ENCODE data around the gene NCOA5.
"Not testable (repeated sequence)": the region's sequence is repeated elsewhere in the genome, so short reads cannot be mapped to it uniquely, and the experiment has no call there.

NCOA5 gene

GRCh38 chr20:46119547-46119946, 29.8 kb upstream of the NCOA5 start:
- DNase-seq, result no peak

DNA sequence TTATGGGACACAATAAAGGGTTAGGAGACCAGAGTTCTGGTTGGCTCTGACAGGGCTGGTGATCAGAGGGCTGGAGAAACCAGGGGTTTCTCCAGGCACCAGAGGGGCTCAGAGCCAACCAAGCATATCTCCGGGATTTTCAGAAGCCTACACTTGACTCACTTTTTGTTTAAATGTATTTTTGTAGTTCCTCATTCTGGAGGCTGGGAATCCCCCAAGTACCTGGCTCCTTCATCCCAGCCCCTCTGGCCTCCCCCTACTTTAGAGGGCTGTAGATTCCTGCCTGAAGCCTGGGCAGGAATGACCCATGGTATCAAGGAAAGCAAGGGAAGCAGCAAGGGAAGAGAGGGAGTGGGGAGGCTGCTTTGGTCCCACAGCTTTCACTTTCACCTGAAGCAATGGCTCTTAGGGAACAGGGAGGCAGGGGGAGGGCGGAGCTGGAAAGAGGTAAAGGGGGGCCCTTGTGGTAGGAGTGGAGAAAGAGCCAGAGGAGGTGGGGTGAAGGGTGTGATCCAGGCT, 29.3 kb upstream of the NCOA5 start:
- no peak for DNase-seq

- no peak for DNase-seq
Observed at GRCh38 chr20:46118481-46119020, 28.8 kb upstream of the NCOA5 start.

- peak; percentile 53 for DNase-seq
Observed at GRCh38 chr20:46117704-46118467, 28.1 kb upstream of the NCOA5 start, which contains the start of gene CD40. Gene CD40 (plus strand): TSS chr20:46118314. CDS start chr20:46118344, 30 bp downstream.

GRCh38 chr20:46114449-46114848, 24.7 kb upstream of the NCOA5 start:
- DNase-seq, result no peak

- DNase-seq, result no peak
Observed at GRCh38 chr20:46113113-46113470, 23.3 kb upstream of the NCOA5 start.

DNA sequence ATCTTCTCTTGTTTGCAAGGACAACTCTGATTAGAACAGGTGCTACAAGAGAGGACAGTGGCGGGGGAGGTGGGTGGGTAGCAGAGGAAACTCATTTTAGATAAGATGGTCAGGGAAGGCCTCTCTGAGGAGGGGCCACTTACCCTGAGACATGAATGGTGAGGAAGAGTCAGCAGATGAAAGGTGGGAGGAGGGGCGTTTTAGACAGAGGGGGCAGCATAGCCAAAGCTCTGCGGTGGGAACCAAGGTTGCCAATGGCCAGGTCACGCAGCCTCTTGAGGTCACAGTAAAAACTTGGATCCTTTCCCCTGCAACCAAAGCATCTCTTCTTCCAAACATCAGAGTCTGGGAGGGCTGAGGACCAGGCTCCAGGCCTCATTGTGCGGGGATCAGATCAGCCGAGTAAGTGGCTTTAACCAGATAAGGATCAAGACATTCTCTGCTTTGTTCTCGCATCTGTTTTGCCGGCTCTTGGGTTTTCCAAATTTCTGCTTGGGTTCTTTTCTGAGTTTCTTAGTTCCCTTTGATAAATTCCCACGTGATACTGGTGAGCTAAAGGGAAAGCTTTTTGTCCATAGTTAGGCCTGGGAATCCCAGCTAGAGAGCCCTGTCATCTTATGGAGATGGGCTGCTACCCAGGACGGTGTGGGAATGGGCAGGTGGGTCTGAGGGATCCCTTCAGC, 22.8 kb upstream of the NCOA5 start:
- DNase-seq, result no peak

DNA sequence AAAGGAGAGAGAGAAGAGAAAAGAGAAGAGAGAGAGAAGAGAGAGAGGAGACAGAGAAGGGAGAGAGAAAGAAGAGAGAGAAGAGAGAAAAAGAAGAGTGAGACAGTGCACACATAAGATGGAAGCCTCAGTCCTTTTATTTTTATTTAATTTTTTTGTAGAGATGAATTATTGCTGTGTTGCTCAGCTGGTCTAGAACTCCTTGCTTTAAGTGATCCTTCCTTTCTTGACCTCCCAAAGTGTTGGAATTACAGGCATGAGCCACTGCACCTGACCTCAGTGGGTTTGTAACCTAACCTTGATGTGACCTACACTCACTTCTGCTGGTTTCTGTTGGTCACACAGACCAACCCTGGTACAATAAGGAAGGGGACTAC, 22.1 kb upstream of the NCOA5 start:
- no peak for DNase-seq

- peak; percentile 26 for DNase-seq
Observed at GRCh38 chr20:46111028-46111835, 21.5 kb upstream of the NCOA5 start.

DNA sequence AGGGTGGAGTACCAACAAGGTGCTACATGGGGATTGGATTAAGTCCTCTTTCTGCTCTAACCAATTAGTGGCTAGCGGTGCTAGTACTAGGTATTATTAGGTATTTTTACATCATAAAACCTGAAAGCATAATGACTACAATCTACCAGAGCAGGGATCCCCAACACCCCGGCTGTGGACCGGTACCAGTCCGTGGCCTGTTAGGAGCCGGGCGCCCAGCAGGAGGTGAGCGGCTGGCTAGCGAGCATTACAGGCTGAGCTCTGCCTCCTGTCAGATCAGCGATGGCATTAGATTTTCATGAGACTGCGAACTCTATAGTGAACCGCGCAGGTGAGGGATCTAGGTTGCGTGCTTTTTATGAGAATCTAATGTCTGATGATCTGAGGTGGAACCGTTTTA, 19.2 kb upstream of the NCOA5 start:
- no peak for DNase-seq

GRCh38 chr20:46108435-46108841, 18.7 kb upstream of the NCOA5 start:
- peak; percentile 11 for DNase-seq

DNA sequence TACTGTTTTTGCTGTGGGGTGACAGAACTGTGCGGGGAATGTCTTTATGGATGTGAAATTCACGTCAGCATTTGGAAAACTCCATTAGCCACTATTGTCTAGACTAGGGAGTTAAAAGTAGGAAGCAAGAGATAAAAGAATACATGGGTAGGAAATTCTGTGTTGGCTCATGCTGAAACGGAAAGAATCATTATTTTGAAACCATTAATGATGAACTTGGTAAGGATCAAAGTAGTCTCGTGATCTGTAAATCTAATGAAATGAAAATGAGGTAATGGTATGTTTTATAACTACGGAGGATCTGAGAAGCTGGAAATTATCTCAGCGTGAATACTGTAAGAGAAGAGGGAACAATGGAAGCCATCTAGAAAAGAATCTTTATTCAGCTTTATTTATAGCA, 17.3 kb upstream of the NCOA5 start:
- no peak for DNase-seq

DNA sequence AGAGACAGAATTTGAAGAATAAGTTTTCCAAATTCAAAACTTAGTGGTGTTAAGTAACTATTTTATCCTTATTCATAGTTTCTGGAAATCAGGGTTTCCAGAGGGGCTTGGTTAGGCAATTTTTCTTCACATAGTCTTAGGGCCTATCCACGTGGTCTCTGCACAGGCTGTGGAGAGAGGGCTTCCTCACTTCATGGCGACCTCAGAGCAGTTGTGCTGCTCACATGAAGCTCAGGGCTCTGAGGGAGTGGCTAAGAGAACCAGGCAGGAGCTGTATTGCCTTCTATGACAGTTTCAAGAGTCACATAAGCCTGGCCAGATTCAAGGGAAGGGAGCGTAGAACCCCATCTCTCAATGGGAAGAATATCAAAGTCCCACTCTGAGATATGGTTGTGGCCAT, 14.5 kb upstream of the NCOA5 start:
- DNase-seq, result no peak

DNA sequence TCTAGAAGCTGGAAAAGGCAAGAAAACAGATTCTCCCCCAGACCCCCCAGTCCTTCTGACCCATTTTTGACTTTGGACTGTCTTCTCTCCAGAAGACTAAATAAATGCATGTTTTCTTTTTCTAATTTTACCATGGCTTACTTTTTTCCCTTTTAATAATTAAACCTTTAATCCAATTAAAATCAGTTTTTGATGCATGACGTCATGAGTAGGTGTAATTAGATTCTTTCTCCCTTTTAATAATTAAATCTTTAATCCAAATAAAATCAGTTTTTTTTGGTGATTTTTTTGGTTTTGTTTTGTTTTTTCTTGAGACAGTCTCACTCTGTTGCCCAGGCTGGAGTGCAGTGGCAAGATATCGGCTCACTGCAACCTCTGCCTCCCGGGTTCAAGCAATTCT, 13.2 kb upstream of the NCOA5 start:
- DNase-seq, result no peak

- no peak for DNase-seq
Observed at GRCh38 chr20:46101957-46102356, 12.2 kb upstream of the NCOA5 start.

DNA sequence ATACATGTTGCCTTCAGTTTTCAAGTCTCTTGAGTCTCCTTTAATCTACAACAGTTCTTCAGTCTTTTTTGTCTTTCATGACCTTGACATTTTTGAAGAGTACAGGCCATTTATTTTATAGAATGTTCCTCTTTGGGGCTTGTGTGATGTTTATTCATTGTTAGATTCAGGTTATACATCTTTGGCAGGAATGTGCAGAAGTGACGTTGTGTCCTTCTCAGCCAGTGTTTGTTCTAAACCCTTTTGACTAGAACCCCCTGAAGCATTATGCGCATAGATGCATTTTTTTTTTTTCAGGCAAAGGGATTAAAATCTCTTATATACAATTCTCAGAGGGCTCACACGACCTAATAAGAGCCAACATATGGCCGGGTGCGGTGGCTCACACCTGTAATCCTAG, 11.2 kb upstream of the NCOA5 start:
- DNase-seq, result no peak

GRCh38 chr20:46100444-46100843, 10.7 kb upstream of the NCOA5 start:
- not testable (repeated sequence) for DNase-seq

DNA sequence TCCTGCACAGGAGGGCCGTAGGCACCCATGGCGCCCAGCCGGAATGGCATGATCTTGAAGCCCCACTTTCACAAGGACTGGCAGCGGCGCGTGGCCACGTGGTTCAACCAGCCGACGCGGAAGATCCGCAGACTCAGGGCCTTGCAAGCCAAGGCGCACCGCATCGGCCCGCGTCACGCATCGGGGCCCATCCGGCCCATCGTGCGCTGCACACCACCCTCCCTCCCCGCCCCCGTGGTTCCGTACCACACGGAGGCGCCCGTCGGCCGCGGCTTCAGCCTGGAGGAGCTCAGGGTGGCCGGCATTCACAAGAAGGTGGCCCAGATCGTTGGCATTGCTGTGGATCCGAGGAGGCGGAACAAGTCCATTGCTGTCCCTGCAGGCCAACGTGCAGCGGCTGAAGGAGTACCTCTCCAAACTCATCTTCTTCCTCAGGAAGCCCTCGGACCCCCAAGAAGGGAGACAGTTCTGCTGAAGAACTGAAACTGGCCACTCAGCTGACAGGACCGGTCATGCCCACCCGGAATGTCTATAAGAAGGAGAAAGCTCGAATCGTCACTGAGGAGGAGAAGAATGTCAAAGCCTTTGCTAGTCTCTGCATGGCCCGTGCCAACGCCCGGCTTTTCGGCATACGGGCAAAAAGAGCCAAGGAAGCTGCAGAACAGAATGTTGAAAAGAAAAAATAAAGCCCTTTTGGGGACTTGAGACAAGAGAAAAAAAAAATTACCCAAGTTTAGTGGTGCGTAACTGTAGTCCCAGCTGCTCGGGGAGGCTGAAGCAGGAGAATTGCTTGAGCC, 9.9 kb upstream of the NCOA5 start:
- no peak for DNase-seq

- DNase-seq, result peak; percentile 23
Observed at GRCh38 chr20:46093531-46093930, 3.8 kb upstream of the NCOA5 start.

DNA sequence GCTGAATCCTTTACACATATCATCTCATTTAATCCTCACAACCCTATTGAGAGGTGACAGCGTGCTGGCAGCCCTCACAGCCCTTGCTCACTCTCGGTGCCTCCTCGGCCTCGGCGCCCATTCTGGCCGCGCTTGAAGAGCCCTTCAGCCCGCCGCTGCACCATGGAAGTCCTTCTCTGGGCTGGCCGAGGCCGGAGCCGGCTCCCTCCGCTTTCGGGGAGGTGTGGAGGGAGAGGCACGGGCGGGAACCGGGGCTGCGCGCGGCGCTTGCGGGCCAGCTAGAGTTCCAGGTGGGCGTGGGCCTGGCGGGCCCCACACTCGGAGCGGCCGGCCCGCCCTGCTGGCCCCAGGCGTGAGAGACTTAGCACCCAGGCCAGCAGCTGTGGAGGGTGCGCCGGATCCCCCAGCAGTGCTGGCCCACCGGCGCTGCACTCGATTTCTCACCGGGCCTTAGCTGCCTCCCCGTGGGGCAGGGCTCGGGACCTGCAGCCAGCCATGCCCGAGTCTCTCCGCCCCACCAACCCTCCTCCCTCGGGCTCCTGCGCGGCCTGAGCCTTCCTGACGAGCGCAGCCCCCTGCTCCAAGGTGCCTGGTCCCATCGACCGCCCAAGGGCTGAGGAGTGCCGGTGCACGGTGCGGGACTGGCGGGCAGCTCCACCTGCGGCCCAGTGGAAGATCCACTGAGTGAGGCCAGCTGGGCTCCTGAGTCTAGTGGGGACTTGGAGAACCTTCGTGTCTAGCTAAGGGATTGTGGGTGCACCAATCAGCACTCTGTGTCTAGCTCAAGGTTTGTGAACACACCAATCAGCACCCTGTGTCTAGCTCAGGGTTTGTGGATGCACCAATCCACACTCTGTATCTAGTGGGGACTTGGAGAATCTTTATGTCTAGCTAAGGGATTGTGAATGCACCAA, 2.1 kb upstream of the NCOA5 start:
- DNase-seq, result not testable (repeated sequence)

GRCh38 chr20:46089167-46089416, 670 bp downstream of the NCOA5 start:
- no peak for DNase-seq

All from activated CD4-positive, alpha-beta T cell treated with anti-CD3 and anti-CD28 coated beads, Interleukin-10, Interleukin-2, amounts not matched to agents 100 ng/mL and 50 ng/mL, durations not matched to agents 16 hours and 8 hours (primary cell).